ENCODE data around the gene STON2. TPM values are rescaled to one million over a fixed set of nuclear protein-coding genes. Genes with fewer than 3 reads are reported as not detected.

Gene STON2
- total and polyA plus RNA-seq, 2 of the 13 experiments (the other 11 are each of a cell fraction or from before 2014, with no cell fraction given) = 2.1 to 11.0 TPM

GRCh38 chr14:81435391-81436295, 35.5 kb upstream of the STON2 start (continued):
- peak; percentile 84; the same call in 1 of the 2 replicates for TF ChIP-seq ZNF280D (CRISPR knock-in tag; IDR thresholded peaks at IDR 0.05)
- TF ChIP-seq HOXA3 (CRISPR knock-in tag; IDR thresholded peaks at IDR 0.05) = peak; percentile 47
- no peak for TF ChIP-seq SKI (IDR thresholded peaks at IDR 0.05; ENCODE audit: partially characterized antibody)
- peak; percentile 68 for TF ChIP-seq ZMYM4 (CRISPR knock-in tag; IDR thresholded peaks at IDR 0.05)
- no peak for TF ChIP-seq ZNF503 (CRISPR knock-in tag; IDR thresholded peaks at IDR 0.05)
- TF ChIP-seq HMG20A (CRISPR knock-in tag; IDR thresholded peaks at IDR 0.05; ENCODE audit: borderline replicate concordance) = no peak
- TF ChIP-seq ATF1 (CRISPR knock-in tag; IDR thresholded peaks at IDR 0.05) = no peak
- no peak; the same call in 1 of the 2 replicates for TF ChIP-seq ZNF546 (CRISPR knock-in tag; conservative IDR thresholded peaks at IDR 0.05)
- TF ChIP-seq XBP1 (CRISPR knock-in tag; IDR thresholded peaks at IDR 0.05) = peak; percentile 56; the same call in 1 of the 2 replicates
- TF ChIP-seq CHCHD3 (CRISPR knock-in tag; IDR thresholded peaks at IDR 0.05) = no peak
- no peak for TF ChIP-seq ESRRA (CRISPR knock-in tag; IDR thresholded peaks at IDR 0.05; ENCODE audit: low read depth)
- TF ChIP-seq ZFP36 (IDR thresholded peaks at IDR 0.05; ENCODE audit: borderline replicate concordance, low read depth, low read length, partially characterized antibody) = no peak
- peak; percentile 31; the same call in 1 of the 2 replicates for TF ChIP-seq PAXIP1 (CRISPR knock-in tag; conservative IDR thresholded peaks at IDR 0.05)
- no peak; the same call in 1 of the 2 replicates for TF ChIP-seq HES4 (CRISPR knock-in tag; IDR thresholded peaks at IDR 0.05; ENCODE audit: borderline replicate concordance)
- TF ChIP-seq ZSCAN25 (CRISPR knock-in tag; IDR thresholded peaks at IDR 0.05) = no peak; the same call in 1 of the 2 replicates
- TF ChIP-seq ZNF362 (CRISPR knock-in tag; IDR thresholded peaks at IDR 0.05; ENCODE audit: borderline replicate concordance) = no peak; the same call in 1 of the 2 replicates
- no peak; the same call in 1 of the 2 replicates for TF ChIP-seq ARNTL (CRISPR knock-in tag; IDR thresholded peaks at IDR 0.05)
- no peak for TF ChIP-seq IRF2 (CRISPR knock-in tag; IDR thresholded peaks at IDR 0.05)
- no peak; the same call in 1 of the 2 replicates for TF ChIP-seq ZNF672 (CRISPR knock-in tag; IDR thresholded peaks at IDR 0.05)
